BLaER1 (cell line): ENCODE results near the gene LBH.
A peak's percentile ranks its signal among the peaks of the same experiment; 100 is the strongest.

Source experiments
- H3K27ac ChIP-seq: shearing (Covaris generic); formaldehyde crosslinking; 2 replicates; pipeline ENCODE4 v1.8.1; 2022
- H3K27me3 ChIP-seq: shearing (Covaris generic); formaldehyde crosslinking; 2 replicates; pipeline ENCODE4 v1.8.1; 2022
- H3K36me3 ChIP-seq: shearing (Covaris generic); formaldehyde crosslinking; 2 replicates; pipeline ENCODE4 v1.8.1; 2022
- H3K4me1 ChIP-seq: shearing (Covaris generic); formaldehyde crosslinking; 2 replicates; pipeline ENCODE4 v1.8.1; 2022
- H3K4me2 ChIP-seq: shearing (Covaris generic); formaldehyde crosslinking; 2 replicates; pipeline ENCODE4 v1.8.1; 2022
- H3K4me3 ChIP-seq: shearing (Covaris generic); formaldehyde crosslinking; 2 replicates; pipeline ENCODE4 v1.8.1; 2022
- H3K9ac ChIP-seq: shearing (Covaris generic); formaldehyde crosslinking; 2 replicates; pipeline ENCODE4 v1.8.1; 2022
- H3K9me3 ChIP-seq: shearing (Covaris generic); formaldehyde crosslinking; 2 replicates; pipeline ENCODE4 v1.8.1; 2022
- H4K20me1 ChIP-seq: shearing (Covaris generic); formaldehyde crosslinking; 2 replicates; pipeline ENCODE4 v1.8.1; 2022
- Cebpa-rat ChIP-seq: shearing (Covaris generic); IDR thresholded peaks from 2 replicates; pipeline ENCODE4 v1.8.1; 2022

LBH gene

DNA sequence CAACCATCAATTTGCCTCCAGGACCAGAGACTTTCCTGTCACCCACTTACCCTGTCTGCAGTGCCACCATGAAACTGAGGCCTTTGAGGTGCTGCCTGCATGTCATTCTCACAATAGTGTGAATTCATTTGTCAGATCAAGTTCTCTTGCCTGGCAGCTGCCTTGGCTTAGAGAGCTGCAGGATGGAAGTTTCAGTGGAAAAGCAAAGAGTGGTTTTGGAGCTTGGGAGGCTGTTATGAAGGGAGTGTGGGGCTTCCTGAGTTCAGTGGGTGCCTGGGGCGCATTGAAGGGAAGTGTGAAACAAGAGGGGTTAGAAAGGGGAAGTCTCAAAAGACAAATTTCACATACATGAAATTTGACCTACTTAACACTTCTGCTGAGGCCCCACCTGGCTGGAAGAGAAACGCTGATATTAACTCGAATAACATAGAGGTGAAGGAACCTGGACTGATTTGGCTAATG is 7.9 kb upstream of the LBH start:
- Histone ChIP-seq H3K9ac (no peak overlapping the region), H4K20me1 (no peaks in the 10 kb centered on the region), H3K4me3 (no peak overlapping the region), H3K27me3 (no peaks in the 10 kb centered on the region), H3K4me1 (peaks cover 49% of the 10 kb centered on the region), H3K9me3 (no peaks in the 10 kb centered on the region), H3K27ac (peak overlapping the region; percentile 92), H3K36me3 (no peaks in the 10 kb centered on the region), H3K4me2 (peak overlapping the region; percentile 93)
- TF ChIP-seq Cebpa-rat, result no peak

DNA sequence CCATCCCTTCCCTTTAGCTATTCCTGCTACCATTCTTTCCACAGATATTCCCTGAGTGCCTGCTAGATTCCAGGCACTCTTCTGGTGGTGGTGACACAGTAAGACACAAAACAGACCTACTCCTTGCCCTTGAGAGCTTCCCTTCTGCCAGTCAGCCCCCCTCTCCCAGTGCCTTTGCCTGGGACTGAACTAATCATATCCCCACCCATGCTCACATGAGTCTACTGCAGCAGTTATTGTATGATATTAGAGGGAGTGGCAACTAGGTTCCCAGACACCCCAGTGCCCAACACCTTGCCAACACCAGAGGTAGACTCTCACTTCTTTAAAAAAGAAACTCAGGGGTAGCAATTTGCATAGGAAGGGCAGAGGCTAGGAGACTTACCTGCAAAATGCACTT is 7.2 kb upstream of the LBH start:
- Histone ChIP-seq H3K9me3 (no peaks in the 10 kb centered on the region), H3K4me2 (peak overlapping the region; percentile 93), H3K27me3 (no peaks in the 10 kb centered on the region), H3K36me3 (no peaks in the 10 kb centered on the region), H3K9ac (no peak overlapping the region), H3K4me1 (peaks cover 49% of the 10 kb centered on the region), H3K27ac (peak overlapping the region; percentile 92), H4K20me1 (no peaks in the 10 kb centered on the region), H3K4me3 (no peak overlapping the region)
- no peak for TF ChIP-seq Cebpa-rat

GRCh38 chr2:30225131-30225762 is 6.1 kb upstream of the LBH start:
- Histone ChIP-seq H3K27me3 (peaks cover 9% of the 10 kb centered on the region; the same call in 1 of the 2 replicates), H4K20me1 (no peaks in the 10 kb centered on the region), H3K9ac (peak overlapping the region; percentile 83), H3K9me3 (no peaks in the 10 kb centered on the region), H3K4me2 (peak overlapping the region; percentile 93), H3K4me3 (peak overlapping the region; percentile 62), H3K36me3 (no peaks in the 10 kb centered on the region), H3K4me1 (peaks cover 48% of the 10 kb centered on the region), H3K27ac (peak overlapping the region; percentile 92)
- no peak for TF ChIP-seq Cebpa-rat

DNA sequence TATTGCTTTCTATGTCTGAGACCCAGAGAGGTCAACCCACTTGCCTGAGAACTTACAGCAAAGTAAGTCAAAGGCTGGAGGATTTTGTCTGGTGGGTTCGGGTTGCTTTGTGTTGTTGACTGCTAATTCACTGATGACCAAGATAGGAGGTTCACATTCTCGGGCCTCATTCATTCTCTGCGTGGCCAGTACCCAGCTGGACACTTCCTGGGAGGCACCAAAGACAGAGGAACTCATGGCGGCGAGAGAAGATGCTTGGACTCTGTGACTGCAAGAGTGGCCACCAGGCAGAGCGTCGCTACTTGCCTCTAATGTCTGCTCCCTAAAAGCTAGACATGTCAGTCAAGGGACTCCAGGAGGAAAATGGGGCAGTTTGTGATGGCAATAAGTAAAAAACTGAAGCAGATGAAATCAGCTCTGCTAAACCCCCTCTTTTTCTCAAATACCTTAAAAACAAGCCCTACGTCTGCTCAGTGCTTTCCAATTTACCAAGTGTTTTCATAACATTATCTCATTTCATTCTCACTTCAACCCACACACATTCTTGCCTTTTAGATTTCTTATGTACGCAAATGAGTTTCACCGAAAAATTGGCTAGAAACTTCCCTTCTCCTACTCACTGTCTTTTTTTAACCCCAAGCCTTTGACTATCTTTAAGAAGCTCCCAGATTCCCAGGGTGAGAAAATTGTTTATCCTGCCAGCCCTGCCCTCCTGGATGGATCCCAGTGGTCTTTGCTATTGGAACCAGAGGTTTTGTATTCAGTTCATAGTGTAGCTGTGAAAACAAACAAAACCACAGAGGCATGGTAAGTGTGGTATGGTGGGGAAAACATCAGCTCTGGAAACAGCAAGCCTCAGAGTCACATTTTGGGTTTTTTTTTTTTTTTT is 4.9 kb upstream of the LBH start:
- peak overlapping the region; percentile 92 for H3K27ac ChIP-seq
- no peak for TF ChIP-seq Cebpa-rat
- no peaks in the 10 kb centered on the region for H4K20me1 ChIP-seq
- H3K9ac ChIP-seq, result peak overlapping the region; percentile 83; the same call in 1 of the 2 replicates
- peaks cover 16% of the 10 kb centered on the region; the same call in 1 of the 2 replicates for H3K27me3 ChIP-seq
- H3K4me1 ChIP-seq, result peaks cover 48% of the 10 kb centered on the region
- H3K4me3 ChIP-seq, result peak overlapping the region; percentile 62; the same call in 1 of the 2 replicates
- no peaks in the 10 kb centered on the region for H3K9me3 ChIP-seq
- no peaks in the 10 kb centered on the region for H3K36me3 ChIP-seq
- H3K4me2 ChIP-seq, result peak overlapping the region; percentile 93

DNA sequence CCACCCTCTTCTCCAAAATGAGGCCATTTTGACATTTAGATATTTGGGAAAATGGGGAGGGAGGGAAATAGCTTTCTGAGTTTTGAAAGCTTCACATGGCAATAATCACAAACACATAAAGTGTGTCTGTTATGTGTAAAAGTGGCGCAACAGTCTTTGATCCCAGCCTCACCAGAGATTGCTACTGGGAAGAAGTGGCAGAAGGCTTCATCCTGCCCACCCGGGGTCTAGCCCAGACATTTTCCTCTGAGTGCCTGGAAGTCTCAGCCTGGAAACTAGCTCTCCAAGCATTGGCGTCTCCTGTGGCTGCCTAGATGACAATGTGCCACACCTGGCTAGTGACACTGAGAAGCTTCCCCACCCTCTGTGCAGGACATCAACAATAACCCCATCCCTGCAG is 1.7 kb upstream of the LBH start:
- no peak overlapping the region for H3K9ac ChIP-seq
- peaks cover 4% of the 10 kb centered on the region for H3K36me3 ChIP-seq
- no peak for TF ChIP-seq Cebpa-rat
- 0 out of 2 replicates have a peak overlapping the region, but pooled peaks have one; percentile 100 for H3K4me2 ChIP-seq
- peaks cover 44% of the 10 kb centered on the region for H3K4me1 ChIP-seq
- peaks cover 16% of the 10 kb centered on the region; the same call in 1 of the 2 replicates for H3K27me3 ChIP-seq
- peaks cover 19% of the 10 kb centered on the region for H4K20me1 ChIP-seq
- H3K27ac ChIP-seq, result no peak overlapping the region
- no peaks in the 10 kb centered on the region for H3K9me3 ChIP-seq
- H3K4me3 ChIP-seq, result no peak overlapping the region

GRCh38 chr2:30230497-30231211 is 680 bp upstream of the LBH start:
- Histone ChIP-seq H3K4me3 (peak overlapping the region; percentile 84), H3K27me3 (peaks cover 16% of the 10 kb centered on the region; the same call in 1 of the 2 replicates), H3K9ac (peak overlapping the region; percentile 91), H3K4me1 (peaks cover 43% of the 10 kb centered on the region), H4K20me1 (peaks cover 24% of the 10 kb centered on the region), H3K4me2 (peak overlapping the region; percentile 100), H3K36me3 (peaks cover 15% of the 10 kb centered on the region), H3K9me3 (no peaks in the 10 kb centered on the region), H3K27ac (peak overlapping the region; percentile 92)
- no peak for TF ChIP-seq Cebpa-rat

DNA sequence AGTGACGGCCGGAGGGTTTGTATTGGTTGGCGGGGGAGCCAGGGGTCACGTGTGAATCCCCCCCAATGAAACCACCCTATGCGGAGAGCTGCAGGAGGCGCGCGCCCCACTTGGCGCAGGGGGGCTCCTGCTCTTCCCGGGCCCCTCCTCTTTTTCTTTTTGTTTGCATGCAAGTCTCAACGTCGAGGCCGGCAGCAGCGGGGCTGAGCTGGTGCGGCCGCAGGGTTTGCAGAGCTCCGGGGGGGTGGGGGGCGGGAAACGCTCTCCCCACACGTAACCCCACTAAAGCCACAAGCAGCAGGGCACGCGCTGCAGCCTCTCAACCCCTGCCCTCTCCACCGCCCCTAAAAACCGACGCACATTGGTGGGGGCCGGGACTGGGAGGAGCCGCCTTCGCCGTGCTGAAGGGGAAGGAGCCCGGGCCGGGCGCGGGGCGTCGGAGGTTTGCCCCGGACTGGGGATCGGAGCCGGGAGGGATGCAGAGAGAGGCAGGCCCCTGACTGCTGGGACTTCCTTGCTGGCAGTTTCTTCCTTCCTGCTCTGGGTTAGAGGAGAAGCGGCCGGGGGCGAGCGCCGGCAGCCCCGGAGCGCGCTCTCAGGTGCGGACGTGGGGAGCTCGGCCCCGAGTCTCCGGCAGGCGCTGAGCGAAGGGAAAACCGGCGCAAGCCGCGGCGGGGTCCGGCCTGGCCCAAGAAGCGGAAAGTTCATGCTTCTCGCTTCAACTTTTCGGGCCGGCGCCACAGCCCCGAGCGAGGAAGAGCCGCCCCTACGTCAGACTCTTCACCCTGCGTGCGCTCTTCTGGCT is 864 bp downstream of the LBH start:
- peak overlapping the region; percentile 84 for H3K4me3 ChIP-seq
- peak overlapping the region; percentile 92 for H3K27ac ChIP-seq
- no peaks in the 10 kb centered on the region for H3K9me3 ChIP-seq
- H3K4me2 ChIP-seq, result peak overlapping the region; percentile 100
- peaks cover 16% of the 10 kb centered on the region; the same call in 1 of the 2 replicates for H3K27me3 ChIP-seq
- TF ChIP-seq Cebpa-rat, result no peak
- H3K4me1 ChIP-seq, result peaks cover 32% of the 10 kb centered on the region
- peaks cover 38% of the 10 kb centered on the region for H4K20me1 ChIP-seq
- peaks cover 30% of the 10 kb centered on the region for H3K36me3 ChIP-seq
- H3K9ac ChIP-seq, result peak overlapping the region; percentile 91

DNA sequence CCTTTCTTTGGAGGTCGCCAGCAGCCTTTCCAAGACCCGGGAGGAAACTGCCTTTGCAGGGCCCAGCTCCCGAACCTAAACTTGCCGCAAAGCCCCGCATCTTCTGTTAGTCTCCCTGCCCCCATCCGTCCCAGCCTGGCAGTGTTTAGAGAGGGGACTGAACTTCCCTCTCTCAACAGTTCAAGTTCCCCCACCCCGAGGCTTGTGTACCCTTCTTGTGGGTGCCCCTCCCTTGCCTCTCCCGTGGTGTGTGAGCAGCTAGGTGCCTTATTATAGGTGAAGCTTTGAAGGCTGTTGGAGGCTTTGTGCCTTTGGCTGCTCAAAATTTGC is 1.4 kb downstream of the LBH start:
- Histone ChIP-seq H3K4me2 (peak overlapping the region; percentile 100), H4K20me1 (peaks cover 44% of the 10 kb centered on the region), H3K4me1 (peaks cover 32% of the 10 kb centered on the region), H3K27me3 (peaks cover 16% of the 10 kb centered on the region; the same call in 1 of the 2 replicates), H3K36me3 (peaks cover 36% of the 10 kb centered on the region), H3K9ac (peak overlapping the region; percentile 91), H3K27ac (peak overlapping the region; percentile 92), H3K9me3 (no peaks in the 10 kb centered on the region), H3K4me3 (peak overlapping the region; percentile 84)
- no peak for TF ChIP-seq Cebpa-rat
